HG03103 (cell line): Measurements from ENCODE around the gene MIPOL1.
"Not testable (repeated sequence)": the region's sequence is repeated elsewhere in the genome, so short reads cannot be mapped to it uniquely, and the experiment has no call there.

Experiments
- ATAC-seq: cut with Tn5 transposase; IDR thresholded peaks from one replicate; pipeline ENCODE4 v1.9.1; 2021; ENCODE audit warnings: low read depth; ENCODE audit not compliant: unreplicated experiment

Gene MIPOL1, protein sequence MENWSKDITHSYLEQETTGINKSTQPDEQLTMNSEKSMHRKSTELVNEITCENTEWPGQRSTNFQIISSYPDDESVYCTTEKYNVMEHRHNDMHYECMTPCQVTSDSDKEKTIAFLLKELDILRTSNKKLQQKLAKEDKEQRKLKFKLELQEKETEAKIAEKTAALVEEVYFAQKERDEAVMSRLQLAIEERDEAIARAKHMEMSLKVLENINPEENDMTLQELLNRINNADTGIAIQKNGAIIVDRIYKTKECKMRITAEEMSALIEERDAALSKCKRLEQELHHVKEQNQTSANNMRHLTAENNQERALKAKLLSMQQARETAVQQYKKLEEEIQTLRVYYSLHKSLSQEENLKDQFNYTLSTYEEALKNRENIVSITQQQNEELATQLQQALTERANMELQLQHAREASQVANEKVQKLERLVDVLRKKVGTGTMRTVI

DNA sequence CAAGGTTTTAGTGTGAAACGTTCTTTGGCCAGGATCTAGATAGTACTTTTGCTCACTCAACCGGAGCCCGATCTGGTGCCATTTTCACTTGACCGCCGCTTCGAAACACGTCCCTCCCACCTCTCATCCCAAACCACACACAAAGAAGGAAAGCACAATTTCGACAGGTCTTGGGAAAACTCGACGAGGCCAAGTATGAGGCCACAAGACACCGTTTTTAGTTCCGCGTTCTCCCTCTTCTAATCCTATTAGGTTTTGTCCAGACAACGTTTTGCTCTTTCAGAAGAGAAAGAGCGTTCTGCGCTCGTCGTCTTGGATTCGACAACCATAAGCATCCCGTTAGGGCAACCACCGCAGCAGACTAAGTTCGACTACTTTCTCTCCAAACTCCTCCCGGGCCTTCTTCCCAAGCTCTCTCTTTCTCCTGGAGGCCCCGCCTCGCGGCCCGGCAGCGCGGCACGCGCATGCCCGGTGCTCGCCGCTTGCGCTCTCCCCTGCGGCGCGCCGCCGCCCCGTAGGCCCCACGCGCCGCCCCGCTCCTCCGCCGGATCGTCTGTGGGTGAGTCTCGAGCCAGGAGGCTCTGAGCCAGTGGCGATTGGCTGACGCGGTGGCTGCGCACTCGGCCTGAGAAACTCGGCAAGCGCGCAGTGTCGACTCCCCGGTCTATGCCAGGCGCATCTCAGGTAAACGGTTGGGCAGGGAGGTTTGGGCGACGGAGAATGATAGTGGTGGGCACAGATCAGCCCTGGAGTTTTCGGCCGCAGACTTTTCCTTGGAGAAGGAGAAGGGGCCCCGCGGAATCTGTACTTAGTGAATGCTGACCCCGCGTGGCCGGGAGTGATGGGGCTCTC, at the start of gene MIPOL1:
MIPOL1 (plus strand) TSS at position 517 of the 852 bp plus-strand sequence. CDS start 49,952 bp downstream, outside the sequence.
- no peak for ATAC-seq

DNA sequence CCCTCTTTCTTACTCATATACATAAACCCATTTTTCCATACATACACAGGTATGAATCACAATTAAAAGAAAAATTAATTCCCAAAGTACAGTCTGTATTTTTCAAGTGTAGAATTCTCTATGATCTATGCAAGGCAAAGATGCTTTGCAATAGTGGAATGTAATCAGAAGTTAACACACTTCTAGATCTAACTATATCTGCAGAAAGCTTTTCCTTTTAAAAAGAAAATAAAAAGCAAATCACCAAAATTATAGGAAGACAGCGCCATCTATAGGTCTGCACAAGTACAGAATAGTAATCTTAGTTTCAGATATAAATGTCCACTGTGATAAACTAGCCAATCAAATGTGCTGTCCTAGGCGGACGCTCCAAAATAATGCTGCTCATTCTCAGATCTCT, 47.3 kb upstream of the MIPOL1 start:
- ATAC-seq = peak; percentile 67

DNA sequence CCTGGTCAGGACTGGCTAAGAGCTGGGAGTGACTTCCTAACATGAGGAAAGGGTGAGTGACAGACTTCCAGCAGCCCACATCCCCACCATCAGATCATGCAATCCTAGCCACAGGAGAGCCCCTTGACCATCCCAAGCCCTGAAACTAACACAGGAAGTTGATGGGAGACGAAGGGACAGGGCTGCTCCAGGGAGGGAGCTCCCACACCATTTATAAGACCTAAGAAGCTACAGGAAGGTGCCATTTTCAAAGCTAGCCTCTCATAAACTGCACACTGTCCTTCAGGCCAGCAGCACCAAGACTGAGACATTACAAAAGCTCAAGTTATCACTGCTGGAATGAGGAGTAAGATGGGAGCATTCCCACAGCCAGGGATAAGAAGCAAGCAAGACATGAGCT, 44.7 kb upstream of the MIPOL1 start:
- no peak for ATAC-seq

DNA sequence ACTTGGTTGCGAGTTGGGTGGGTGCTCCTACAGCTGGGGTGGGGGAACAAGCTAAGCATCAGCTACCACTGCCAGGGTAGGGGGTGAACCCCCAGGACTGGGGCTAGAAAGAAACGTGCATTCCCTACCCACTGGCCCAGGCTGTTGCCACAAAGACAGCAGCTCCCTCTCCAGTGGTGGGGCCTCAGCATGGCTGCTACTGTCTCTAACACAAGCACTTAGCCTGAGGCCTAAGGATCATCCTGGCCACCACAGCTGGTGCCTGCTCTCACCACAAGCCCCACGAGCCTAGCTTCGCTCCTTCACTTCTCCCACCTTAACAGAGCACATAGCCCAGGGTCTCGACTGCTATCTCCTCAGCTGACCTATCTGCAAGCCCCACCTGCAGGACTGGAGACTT, 44.3 kb upstream of the MIPOL1 start:
- ATAC-seq = no peak

DNA sequence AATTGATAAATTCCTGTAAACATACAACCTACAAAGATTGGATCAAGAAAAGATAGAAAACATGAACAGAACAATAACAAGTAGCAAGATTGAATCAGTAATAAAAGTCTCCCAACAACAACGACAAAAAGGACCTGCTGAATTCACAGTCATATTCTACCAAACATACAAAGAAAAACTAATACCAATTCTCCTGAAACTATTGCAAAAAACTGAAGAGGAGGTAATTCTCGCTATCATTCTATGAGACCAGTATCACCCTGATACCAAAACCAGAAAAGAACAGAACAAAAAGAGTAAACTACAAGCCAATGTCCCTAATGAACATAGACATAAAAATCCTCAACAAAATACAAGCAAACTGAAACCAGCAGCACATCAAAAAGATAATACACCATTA, 39.8 kb upstream of the MIPOL1 start:
- ATAC-seq = no peak

DNA sequence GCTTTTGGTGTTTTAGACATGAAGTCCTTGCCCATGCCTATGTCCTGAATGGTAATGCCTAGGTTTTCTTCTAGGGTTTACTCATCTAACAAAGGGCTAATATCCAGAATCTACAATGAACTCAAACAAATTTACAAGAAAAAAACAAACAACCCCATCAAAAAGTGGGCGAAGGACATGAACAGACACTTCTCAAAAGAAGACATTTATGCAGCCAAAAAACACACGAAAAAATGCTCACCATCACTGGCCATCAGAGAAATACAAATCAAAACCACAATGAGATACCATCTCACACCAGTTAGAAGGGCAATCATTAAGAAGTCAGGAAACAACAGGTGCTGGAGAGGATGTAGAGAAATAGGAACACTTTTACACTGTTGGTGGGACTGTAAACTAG, 35.4 kb upstream of the MIPOL1 start:
- not testable (repeated sequence) for ATAC-seq

DNA sequence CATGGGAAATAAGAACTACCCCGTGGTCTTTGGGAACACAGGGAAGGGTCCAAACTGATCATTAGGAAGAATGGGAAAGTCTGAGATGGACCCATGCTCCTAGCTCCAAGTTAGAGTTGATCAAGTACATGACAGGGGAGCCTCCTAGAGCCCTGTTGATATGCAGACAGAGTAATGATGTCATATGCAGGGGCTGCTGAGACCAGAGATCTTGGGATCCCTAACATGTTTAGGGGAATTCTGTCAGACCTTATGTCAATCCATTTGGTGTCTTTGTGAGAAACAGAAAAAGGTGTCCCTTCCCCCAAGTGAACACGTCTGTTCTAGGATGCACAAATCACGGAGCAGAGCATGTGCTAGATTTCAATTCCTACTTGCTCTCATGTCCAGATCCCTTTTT, 31.9 kb upstream of the MIPOL1 start:
- no peak for ATAC-seq

DNA sequence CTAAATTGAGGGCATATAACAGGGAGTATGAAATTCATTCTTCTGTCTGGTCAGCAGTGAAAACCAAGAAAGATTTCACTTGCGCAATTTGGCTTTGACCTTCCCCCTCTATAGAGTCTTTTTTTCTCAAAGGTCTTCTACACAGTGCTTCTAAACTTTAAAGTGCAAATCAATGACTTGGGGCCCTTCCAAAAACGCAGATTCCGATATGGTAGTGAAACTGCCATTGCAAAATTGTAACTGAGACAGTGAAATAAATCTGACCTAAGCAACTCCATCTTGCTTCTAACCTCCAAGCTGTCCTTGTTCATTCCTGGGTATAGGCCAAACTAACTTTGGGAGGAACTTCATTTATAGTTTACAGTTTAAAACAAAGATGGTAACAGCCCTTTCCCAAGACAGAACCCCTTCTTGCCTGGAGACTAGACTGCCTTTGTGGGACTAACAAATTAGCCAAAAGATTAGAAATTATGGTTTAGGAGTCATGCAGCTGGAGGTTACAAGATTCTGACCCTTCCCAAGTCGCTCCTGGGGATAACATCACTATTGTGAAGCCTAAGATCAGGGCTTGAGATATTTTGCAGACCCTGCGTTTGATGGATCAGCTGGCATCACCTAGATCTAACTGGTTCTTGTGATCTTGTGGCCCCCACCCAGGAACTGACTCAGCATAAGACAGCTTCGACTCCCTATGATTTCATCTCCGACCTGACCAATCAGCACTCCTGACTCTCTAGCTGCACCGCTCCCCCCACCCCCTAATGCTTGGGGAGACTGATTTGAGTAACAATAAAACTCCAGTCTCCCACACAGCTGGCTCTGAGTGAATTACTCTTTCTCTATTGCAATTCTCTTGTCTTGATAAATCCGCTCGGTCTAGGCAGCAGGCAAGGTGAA, 30.3 kb upstream of the MIPOL1 start:
- no peak for ATAC-seq

DNA sequence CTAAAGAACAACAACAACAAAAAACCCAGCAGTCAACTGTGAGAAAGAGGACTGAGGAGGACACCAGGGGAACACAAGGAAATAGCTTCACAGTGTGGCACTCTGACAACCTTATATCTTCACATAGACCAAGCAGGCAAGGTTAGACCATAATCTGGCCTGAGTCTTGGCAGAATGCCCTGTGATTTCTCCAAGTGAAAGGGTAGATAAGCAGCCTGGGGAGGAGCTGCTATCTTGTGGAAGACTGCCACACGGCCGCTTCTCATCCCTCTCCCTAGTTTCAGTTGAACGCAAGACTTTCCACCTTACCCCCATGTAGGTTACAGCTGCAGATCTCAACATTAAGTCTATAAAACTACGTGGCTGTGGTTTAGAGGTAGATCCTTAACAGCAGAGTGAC, 29.0 kb upstream of the MIPOL1 start:
- ATAC-seq = no peak

DNA sequence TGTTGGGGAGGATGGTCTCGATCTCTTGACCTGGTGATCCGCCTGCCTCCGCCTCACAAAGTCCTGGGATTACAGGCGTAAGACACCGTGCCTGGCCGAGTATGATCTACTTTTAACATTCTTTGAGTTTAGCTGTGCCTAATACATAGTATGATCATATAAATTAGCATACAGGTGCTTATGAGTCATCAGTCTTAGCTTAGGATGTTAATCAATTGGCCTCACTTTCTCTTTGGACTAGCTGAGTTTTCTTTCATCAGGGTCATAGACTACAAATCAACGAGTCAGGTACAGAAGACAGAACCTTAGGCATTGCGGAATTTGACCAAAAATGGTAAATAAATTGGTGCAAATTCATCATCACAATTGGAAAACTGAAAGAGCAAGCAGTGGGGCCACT, 27.5 kb upstream of the MIPOL1 start:
- no peak for ATAC-seq

DNA sequence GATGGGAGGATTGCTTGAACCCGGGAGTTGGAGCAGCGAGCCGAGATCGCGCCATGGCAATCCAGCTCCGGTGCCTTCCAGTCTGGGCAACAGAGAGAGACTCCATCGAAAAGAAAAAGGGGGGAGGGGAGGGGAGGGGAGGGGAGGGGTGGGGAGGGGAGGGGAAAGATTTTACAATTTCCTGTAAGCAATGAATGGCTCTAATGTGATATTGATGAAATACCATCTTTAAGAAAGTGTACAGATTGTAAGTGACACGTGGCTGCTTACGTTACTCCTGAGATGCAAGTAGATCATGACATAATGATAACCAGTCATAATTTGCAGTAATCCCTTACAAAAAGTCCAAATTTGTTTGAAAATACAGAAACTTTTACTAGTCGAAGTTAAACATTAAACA, 26.7 kb upstream of the MIPOL1 start:
- no peak for ATAC-seq

DNA sequence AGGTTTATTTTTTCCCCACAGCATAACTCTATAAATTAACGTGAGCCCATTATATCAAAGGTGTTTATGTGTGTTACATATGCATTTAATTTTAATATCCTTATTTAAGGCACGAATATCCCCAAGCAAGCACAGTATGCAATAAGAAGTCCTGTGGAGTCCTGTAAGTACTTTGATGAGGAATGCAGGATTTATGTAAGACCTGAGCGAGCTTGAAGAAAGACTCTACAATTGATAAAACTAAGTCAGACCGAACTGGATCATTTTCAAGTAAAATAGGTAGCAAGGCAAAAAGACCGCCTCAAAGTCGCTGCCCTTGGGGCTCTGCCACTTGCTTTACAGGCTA, 26.1 kb upstream of the MIPOL1 start:
- no peak for ATAC-seq

DNA sequence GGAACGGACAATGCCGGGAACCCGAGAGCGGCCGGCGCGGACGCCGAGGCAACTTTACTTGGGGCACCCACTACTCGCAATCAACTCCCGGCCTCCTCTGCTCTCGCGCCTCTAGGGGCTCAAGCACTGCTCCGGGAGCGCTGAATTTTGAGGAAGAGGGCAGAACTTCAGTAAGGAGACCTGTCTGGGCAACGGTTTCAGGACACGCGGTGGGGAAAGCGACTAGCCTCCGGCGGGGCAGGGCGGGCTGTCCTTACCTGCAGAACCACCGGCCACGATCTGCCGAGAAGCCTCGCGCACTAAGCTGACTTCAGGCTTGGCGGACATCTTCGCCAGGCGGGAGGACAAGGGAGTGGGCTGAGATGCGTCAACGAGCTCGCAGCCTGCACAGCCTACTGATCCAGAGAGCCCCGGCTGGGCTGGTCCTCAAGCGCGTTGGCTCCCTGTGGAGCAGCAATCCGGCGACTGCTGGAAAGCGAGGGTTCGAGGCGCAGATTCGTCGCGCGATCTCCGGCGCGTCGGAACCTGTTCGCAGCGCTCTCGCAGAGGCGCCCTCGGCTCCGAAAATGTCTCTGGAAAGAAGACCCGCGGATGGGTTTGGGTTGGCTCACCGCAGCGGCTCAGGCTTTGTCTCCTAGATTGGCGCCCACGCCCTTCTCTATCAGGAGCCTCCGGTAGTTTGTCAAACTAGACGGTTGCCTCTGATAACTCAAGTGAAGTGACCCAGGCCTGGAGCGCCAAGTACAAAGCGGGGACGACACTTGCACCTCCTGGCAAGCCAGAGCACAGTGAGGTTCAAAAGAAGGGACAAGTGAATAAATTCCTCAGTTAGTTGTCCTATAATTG, 25.5 kb upstream of the MIPOL1 start, which contains the start of gene SLC25A21:
SLC25A21 (minus strand) TSS at position 583 of the 846 bp plus-strand sequence.
- no peak for ATAC-seq

DNA sequence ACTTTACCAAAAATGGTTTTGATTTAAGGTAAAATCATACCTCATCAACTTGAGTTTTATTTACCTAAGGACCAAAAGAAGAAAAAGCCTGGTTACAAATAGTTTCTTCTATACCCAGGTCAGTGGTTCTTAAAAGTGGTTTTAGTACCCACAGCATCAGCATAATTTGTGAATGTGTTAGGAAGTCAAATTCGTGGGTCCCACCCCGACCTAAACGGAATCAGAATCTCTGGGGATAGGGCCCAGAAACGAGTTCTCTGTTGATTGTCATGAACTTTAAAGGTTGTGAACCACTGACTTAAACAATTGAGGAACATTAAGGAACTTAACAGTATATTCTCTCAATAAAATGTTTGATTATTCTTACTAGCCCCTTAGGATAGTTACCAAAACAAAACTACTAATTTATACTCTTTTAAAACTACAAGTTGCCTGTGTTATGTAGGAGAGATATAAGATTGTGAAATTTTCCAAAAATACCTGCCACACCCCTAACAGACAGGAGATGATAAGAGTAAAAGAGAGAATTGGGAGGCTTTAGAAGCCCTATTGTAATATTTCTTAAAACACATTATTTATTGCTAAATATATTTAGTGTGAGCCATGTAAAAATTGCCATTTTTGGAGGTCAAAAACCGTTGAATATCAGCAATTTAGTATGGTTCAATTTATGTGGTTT, 24.7 kb upstream of the MIPOL1 start:
- ATAC-seq = no peak

DNA sequence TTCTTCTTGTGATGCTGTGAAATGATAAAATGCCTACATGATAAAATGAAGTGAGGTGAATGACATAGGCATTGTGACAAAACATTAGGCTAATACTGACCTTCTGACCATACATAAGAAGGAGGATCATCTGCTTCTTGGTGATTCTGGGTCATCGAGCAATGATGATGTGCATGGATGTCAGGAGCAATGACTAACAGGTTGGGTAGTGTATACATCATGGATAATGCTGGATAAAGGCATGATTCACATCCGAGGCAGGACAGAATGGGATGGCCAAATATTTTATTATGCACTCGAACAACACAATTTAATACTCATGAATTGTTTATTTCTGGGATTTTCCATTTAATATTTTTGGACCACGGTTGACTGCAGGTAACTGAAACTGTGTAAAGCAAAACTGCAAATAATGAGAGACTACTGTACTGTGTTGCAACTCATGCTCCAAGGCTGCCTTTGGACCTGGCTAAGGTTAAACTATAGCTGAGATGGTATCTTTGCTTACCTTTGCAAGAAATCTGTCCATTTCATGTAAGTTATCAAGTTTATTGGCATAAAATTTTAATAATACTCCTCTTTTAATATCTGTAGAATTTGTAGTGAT, 17.7 kb upstream of the MIPOL1 start:
- no peak for ATAC-seq

DNA sequence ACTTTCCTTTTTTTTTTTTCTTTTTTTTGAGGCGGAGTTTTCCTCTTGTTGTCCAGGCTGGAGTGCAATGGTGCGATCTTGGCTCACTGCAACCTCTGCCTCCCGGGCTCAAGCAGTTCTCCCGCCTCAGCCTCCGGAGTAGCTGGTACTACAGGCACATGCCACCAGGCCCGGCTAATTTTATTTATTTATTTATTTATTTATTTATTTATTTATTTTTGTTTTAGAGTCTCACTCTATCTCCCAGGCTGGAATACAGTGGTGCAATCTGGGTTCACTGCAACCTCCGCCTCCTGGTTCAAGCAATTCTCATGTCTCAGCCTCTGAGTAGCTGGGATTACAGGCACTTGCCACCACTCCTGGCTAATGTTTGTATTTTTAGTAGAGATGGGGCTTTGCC, 16.9 kb upstream of the MIPOL1 start:
- not testable (repeated sequence) for ATAC-seq

DNA sequence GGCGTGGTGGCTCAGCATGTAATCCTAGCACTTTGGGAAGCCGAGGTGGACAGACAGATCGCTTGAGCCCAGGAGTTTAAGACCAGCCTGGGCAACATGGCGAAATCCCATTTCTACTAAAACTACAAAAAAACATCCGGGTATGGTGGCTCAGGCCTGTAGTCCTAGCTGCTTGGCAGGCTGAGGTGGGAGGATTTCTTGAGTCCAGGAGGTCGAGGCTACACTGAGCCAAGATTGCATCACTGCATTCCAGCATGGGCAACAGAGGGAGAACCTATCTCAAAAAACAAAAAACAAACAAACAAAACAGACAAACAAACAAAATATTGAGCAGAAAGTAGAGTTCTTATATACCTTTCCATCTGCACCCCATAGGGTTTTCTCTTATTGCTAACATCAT, 16.3 kb upstream of the MIPOL1 start:
- no peak for ATAC-seq

DNA sequence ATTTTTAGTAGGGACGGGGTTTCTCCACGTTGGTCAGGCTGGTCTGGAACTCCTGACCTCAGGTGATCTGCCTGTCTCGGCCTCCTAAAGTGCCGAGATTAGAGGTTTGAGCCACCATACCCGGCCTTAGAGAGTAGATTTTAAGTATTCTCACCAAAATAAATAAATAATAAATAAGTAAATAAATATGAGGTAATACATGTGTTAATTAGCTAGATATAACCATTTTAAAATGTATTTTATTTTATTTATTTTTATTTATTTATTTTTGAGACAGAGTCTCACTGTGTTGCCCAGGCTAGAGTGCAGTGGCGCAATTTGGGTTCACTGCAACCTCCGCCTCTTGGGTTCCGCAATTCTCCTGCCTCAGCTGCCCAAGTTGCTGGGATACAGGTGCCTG, 13.2 kb upstream of the MIPOL1 start:
- not testable (repeated sequence) for ATAC-seq

DNA sequence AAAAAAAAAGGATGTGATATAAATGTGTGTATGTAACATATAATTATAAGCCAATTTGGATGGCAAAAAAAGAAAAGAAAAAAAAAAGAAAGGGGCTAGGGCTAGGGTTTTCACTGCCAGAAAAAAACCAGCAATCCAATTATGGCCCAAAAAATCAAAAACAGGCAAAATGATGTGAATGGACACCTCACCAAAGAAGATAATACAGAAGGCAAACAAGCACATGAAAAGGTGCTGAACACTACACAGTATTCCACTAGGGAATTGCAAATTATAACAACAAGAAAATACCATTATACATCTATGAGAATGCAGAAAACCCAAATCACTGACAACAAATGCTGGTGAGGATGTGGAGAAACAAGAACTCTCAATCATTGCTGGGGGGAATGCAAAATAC, 12.1 kb upstream of the MIPOL1 start:
- ATAC-seq = no peak
